Ovary (tissue), 3 donors: ENCODE results near the gene GSTM3.

Source experiments
- CTCF ChIP-seq, 3 donors: fragments of 450-650 bp in 2 of 3; fragments of 200-600 bp in 1 of 3; IDR thresholded peaks; one replicate each; pipeline versions ENCODE4 v1.5.1 to v1.8.0; 2016 to 2022; ENCODE audit warnings: antibody characterized with exemption in 3 of 3, mild to moderate bottlenecking in 1 of 3
- EP300 ChIP-seq: sonication (generic); formaldehyde crosslinking; IDR thresholded peaks from one replicate; pipeline ENCODE4 v1.6.1; 2017; ENCODE audit warnings: antibody characterized with exemption
- POLR2A ChIP-seq: fragments of 450-650 bp; IDR thresholded peaks from one replicate; pipeline ENCODE4 v1.6.1; 2017; ENCODE audit warnings: antibody characterized with exemption, mild to moderate bottlenecking, moderate library complexity
- donor health status: DM: no; HTN: no; CAD: no.

DNA sequence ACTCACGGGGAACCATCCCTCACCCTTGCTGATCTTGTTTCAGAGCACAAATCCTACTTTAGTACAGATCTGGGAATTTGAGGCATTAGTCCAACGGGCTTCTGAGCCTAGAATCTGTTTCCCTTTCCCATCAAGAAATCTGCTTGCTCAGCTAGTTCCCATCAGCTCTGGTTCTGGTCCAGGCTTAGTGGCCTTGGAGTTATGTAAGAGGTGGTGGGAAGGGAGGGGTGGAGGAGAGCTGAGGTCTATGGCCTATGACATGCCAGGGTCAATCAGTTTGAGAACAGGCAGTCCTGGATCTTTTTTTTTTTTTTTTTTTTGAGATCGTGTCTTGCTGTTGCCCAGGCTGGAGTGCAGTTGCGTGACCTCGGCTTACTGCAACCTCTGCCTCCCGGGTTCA, 49.1 kb downstream of the GSTM3 start:
- TF ChIP-seq CTCF (IDR thresholded peaks at IDR 0.05), result no peak
- TF ChIP-seq EP300, result no peak
- no peak for TF ChIP-seq POLR2A
